AG08395 (cell line): ENCODE results near the gene PODXL2.
A peak's percentile ranks its signal among the peaks of the same experiment; 100 is the strongest.

Experiments used
- DNase-seq: peaks from one replicate; pipeline ENCODE4 v3.0.0; 2012; ENCODE audit warnings: mixed read lengths, low spot score

Gene PODXL2

DNA sequence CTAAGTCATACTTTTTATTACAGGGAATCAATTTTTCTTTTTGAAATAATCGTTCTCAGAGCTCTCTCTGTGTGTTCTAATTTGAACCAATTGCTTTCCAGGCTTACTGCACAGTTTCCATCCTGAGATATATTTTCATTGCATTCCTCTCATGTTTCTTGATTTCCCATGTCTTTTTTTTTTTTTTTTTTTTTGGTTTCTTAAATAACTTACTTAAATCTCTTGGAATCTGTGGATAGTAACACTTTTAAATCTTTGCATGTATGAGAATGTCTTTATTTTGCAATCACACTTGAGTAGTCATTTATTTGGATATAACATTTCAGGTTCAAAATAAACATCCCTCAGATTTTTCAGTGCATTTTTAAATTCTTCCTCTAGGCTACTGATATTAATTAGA is 29.2 kb downstream of the PODXL2 start:
- DNase-seq, result no peak

DNA sequence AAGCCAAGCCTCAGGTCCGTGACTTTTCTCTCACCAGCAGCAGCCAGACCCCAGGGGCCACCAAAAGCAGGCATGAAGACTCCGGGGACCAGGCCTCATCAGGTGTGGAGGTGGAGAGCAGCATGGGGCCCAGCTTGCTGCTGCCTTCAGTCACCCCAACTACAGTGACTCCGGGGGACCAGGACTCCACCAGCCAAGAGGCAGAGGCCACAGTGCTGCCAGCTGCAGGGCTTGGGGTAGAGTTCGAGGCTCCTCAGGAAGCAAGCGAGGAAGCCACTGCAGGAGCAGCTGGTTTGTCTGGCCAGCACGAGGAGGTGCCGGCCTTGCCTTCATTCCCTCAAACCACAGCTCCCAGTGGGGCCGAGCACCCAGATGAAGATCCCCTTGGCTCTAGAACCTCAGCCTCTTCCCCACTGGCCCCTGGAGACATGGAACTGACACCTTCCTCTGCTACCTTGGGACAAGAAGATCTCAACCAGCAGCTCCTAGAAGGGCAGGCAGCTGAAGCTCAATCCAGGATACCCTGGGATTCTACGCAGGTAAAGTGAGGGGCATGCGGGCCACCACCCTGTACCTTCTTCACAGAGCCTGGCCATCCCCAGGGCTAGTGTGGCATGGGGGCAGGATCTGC is 31.8 kb downstream of the PODXL2 start:
- no peak for DNase-seq

DNA sequence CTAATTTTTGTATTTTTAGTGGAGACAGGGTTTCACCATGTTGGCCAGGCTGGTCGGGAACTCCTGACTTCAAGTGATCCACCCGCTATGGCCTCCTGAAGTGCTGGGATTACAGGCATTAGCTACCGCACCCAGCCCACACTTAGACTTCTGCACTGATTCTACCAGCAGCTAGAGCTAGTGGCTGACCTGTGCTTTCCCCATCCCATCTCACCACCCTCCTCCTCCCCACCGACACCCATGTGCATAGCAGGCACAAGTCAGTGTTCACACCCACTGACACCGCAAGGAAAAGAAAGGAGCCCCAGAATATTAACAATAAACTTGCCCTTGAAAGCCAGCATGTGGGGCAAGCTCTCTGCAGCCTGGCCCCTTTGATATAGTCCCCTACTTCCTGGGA is 32.6 kb downstream of the PODXL2 start:
- no peak for DNase-seq

DNA sequence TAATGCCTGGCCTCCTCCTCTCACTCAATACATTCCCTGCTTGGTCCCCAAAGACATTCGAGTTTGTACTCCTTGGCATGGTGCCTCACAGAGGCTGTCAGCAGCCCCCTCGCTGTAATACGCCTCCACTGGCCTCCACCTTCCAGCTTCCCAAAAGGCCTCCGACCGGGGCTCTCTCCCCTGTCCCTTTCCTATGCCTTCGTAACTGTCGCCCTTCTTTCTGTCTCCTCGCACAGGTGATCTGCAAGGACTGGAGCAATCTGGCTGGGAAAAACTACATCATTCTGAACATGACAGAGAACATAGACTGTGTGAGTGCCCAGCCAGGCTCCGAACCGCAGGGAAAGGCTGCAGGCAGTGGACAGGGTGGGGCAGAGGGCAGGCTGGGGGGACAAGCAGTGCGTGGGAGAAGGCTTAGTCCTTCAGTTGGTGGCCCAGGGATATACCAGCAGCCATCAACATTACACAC is 33.0 kb downstream of the PODXL2 start:
- DNase-seq, result no peak

DNA sequence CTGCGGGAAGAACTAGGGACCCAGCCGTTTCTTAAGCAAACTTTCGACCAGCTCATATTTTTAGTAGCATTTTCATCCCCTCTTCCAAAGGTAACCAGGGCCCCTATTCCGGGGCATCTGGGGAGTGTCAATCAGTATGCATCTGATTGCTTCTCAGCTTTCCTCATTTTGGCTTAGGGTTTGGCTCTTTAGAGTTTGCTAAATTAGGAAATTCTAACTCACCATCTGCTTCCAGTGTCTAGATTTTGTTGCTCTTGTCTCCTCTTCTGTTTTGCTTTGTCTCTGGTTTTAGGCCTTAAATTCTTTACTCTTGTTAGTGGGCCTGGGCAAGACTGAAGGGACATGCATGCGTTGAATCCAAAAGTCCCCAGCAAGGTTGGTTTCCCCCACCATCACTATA is 34.2 kb downstream of the PODXL2 start:
- DNase-seq, result no peak

DNA sequence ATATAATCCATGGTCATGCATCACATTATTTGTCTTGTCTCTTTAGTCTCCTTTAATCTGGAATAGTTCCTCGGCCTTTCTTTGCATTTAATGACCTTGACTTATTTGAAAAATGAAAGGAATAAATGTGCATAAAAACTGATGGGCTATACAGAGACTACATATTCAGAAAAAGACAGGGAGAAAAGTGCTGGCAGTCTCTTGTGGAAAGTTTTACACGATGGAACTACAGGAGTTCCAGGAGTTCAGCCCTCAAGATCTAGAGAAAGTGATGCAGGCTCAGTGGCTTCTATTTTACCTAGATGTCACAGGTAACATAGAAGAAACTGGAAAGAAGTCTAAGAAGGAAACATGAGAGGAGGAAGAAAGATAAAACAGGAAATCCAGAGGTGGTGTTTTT is 36.2 kb downstream of the PODXL2 start:
- DNase-seq, result no peak

DNA sequence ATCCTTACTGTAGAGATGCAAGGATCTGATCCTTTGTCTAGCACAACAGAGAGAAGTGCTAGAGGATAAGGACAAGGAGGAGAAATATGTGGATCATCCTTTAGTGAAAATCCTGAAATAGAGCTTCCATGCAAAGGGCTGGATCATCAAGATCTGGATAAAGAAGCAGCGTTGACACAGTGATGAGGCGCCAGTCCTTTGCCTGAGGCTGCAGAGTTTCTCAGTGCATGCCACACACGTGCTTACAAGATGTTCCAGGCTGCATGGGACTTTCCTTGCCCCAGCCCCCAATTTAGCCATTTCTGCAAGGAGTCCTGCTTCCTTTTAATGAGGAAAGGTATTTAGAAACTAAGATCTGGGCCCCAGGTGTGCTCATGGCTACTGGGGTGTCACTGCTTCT is 36.6 kb downstream of the PODXL2 start:
- DNase-seq, result peak; percentile 55

DNA sequence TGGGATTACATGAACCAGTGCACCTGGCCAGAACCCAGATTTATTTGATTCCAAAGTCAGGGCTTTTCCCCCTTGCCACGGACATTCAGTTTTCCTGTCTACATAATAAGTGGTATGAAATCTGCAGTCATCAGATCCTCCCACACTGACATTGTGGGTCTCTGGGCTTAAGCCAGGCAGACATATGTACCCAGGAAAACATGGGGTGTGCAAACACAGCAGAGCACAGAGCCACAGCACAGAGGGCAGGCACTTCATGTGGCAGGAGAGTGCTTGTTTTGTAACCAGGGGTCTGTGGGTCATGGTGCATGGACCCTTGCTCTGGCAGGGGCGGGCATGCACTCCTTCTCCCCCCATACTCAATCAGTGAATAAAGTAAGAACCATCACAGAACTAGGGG is 37.7 kb downstream of the PODXL2 start:
- no peak for DNase-seq

DNA sequence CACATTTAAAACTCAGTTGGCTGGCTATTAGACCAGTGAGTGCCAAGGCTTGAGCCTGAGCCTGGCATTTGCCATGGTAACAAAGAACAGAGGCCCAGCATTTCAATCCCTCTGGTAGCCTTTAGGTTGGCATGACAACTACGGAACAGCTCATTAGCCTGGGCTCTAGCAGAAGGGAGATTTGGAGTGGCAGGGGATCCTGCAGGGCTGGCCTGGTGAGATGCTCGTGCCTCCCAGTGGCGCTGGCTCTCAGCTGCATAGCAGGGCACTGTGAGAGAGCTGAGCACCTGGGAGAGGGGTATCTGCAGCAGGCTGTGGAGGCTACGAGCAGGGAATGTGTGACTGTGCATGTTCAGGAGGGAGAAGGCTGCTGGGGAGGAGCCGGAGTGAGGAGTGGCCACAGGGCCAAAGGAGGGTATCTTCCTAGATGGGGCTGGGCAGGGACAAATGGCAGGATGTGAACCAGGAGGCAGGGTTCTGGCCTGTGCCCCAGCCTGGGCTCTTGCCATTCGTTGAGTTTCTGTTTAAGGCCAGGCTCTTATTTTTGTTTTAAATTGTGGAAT is 38.2 kb downstream of the PODXL2 start:
- no peak for DNase-seq

DNA sequence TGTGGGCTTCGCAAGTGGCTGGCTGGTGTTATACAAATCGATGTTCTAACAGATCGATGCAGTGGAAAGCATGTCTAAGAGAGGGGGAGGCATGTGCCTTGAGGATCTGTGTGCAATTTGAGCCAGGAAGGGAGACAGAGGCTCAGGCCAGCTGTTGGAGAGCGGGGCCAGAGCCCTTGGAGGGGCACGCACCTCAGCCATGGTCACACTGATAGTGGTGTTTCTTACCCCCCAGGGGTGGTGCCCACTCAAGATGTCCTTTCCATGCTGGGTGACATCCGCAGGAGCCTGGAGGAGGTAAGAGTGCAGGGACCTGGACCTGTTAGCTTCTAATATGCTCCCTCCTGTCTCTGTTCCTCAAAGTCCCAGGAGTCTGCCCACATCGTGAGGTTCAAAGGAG is 39.9 kb downstream of the PODXL2 start:
- DNase-seq, result no peak

DNA sequence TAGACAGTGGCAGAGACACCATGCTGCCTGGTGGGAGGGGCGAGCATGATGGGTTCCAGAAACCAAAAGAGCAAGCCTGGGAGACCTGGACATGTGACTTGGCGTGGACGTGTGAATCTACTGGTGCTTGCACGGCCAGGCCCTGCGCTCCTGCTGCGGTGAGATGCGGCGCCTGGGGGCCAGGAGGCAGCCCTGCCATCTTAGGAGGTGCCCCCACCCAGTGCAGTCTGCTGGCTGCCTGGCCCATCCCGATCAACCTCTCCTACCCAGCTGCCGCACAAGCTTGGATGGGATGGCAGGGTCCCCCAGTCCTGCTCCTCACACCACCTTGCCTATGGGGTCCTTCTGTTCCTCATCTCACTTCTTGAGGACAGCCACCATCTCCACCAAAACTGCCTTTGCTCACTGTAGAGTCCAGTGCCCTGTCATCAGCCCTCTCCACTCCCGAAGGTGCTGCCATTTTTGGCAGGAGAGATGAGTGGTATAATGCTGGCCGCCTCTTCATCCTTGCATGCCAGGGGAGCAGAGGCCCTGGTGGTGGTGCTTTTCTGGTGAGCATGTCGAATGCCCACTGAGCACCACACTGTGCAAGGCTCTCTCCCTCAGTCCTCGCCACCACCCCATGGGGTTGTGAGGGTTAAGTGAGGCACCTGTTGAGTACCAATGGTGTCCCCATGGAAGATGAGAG is 40.7 kb downstream of the PODXL2 start:
- DNase-seq, result no peak

DNA sequence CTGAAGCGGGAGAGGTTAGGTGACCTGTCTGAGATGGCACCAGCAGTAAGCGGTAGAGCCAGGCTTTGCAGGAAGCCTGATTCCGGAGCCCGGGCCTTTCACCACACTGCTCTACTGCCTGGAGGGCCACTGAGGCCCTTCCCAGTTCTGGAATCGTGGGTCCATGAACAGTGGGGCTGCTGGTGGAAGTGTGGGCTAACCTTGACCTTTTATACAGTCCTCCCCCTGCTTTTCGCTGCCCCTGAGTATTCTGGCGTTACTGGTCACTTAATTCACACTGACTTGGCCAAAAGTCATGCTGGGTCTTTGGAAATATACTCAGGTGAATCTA is 41.2 kb downstream of the PODXL2 start:
- DNase-seq, result no peak

DNA sequence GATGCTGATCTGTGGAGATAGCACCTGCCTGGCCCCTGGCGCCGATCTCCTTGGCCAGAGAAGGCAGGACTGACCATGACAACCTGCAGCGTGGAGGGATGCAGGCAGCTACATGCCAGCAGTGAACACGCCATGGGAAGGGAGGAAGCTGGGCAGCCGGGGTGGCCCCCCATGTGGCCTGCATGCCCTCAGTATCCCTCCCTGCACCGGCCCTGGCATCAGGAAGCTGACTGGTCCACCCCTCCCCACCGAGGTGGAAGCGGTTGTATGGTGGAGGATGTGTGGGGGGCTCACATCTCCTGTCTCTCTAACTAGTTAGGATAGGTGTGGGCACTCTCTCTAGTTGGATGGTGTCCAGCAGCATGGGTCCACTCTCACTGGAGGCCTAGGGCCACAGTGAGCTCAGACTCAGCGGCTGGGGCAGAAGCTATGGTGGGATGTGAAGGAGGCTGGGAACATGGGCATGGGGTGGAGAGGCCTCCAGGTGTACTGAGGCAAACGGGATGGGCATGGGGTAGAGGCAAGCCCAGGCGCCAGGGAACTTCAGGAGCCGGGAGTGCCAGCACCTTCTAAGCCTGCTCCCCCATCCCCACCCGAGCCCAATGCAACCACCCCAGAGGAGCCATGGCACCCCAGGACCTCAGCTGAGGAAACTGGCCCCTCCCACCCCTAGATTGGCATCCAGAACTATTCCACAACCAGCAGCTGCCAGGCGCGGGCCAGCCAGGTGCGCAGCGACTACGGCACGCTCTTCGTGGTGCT is 42.0 kb downstream of the PODXL2 start:
- no peak for DNase-seq

DNA sequence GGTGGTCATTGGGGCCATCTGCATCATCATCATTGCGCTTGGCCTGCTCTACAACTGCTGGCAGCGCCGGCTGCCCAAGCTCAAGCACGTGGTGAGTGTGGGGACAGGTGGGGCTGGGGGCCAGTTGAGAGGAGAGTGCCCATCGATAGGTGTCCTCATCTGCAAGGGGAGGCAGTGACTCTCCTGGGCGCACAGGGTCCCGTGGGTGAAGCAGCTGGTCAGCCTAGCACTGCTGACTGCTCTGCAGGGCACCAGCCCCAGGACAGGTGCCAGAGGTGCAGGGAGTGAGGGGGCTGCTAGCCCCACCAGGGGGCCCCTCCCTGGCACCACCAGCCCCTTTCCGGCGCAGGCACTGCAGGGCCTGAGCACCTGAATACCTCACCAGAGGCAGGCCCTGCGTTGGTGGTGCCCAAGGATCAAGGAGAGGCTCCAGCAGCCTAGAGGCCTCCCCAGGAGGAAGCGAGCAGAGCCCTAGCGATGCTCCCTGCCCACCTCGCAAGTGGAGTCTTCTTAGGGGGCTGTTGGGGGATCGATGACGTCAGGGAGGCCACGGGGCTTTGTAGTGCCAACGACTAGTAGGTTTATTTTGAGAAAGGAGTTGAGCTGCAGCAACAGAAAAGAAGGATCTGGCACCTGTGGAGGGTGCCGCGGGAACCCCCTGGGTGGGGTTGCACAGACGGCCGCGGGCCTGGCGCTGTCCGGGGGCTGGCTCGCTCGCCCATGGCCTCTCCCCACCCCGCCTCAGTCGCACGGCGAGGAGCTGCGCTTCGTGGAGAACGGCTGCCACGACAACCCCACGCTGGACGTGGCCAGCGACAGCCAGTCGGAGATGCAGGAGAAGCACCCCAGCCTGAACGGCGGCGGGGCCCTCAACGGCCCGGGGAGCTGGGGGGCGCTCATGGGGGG is 42.8 kb downstream of the PODXL2 start:
- peak; percentile 28 for DNase-seq

DNA sequence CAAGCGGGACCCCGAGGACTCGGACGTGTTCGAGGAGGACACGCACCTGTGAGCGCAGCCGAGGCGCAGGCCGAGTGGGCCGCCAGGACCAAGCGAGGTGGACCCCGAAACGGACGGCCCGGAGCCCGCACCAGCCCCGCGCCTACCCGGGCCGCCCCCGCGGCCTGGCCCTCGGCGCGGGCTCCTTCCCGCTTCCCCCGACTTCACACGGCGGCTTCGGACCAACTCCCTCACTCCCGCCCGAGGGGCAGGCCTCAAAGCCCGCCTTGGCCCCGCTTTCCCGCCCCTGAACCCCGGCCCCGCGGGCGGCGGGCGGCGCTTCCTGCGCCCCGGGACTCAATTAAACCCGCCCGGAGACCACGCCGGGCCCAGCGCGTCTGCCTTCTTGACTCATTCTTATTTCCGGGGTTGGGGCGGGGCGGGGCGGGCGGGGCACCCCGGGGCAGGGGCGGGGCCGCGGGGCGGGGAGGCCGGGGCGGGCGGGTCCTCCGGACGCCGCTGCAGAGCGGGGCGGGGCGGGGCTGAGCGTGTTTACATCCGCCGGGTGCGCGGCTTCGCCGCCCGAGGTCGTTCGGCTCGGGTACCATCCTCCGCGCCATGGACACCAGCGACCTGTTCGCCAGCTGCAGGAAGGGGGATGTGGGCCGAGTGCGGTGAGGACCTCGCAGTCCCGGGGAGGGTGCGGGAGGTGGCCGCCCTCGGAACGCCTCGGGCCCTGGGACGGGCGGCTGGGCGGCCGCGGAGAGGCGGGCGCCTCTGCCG is 43.6 kb downstream of the PODXL2 start, which contains the start of gene ABTB1:
Gene ABTB1, plus strand, starts transcription at position 524 of the 762 bp plus-strand sequence. Its CDS starts 74 bp downstream, at position 598.
- peak; percentile 96 for DNase-seq

DNA sequence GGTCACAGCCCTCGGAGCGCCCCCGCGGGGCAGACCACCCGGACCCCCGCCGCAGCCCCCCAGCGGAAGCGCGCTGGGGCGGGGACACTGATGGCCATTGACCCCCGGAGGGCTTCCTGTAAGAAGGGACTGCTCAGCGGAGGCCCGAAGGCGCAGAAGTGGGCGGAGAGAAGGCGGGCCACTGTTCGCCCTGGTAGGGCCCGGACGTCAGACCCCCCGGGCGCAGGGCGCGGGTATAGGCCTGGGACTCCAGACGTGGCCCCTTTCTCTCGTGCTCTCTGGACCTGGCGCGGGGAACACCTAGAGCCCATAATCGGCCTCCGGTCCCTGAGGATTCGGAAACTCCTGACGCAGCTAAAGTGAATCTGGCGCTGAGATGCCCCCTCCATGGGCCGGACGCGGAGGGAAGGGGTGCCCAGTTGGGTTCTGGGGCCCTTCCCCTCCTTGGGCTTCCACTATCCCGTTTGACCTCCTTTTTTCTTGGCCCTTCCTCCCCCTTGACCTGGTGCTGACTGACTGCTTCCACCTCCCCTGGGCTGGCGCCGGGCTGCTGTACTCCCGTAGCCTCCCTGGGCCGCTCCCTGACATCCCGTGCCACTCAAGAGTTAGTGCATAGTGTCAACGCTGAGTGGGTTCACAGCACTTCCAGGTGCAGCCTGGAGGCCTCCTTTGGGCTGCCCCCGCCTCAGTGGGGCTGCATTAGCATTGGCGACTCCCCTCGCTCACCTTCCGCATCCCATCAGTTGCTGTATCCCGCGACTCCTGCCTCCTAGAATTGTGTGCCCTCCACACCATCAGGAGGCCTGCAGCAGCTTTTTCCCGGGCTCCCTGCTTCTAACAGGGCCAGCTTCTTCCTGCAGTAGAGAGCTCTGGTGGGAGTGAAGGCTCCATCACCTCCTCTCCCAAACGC is 44.5 kb downstream of the PODXL2 start:
- peak; percentile 49 for DNase-seq

DNA sequence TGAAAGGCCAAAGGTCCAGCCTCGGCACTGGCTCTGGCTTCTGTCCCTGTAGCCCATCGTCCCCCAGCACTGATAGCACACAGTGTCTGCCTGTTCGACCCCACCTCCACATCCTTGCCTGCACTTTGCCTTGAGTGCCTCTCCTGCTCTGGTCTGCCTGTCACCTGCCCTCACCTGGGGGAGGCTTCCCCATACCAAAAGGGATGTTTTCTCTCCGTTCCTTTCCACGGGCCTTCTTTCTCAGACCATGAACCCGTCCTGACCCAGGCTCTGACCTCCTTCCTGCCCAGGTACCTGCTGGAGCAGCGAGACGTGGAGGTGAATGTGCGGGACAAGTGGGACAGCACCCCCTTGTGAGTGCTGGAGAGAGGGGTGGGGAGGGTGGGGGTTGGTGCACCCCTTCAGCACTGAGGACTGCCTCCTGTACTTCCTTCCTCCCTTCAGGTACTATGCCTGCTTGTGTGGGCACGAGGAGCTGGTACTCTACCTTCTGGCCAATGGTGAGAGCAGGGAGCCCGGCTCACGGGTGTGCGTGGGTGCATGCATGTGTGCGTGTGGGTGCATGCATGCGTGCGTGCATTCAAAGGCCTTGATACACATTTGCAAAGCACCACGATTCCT is 45.2 kb downstream of the PODXL2 start:
- DNase-seq, result no peak

DNA sequence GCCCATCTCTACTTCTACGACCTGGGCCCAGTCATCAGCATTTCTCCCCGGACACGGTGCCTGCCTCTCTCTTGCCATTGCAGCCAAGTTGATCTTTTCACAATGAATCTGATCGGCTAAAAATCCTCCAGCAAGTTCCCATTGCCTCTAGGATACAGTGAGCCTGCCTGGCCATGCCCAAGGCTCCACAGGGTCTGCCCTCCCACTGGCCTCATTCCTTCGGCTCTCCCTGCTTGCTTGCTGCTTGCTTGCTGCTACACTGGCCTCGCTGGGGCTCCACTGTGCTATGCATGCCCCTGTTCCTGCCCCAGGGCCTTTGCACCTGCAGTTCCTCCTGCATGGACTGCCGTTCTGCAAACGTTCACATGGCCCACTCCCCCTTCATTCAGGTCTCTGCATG is 45.8 kb downstream of the PODXL2 start:
- DNase-seq, result no peak

DNA sequence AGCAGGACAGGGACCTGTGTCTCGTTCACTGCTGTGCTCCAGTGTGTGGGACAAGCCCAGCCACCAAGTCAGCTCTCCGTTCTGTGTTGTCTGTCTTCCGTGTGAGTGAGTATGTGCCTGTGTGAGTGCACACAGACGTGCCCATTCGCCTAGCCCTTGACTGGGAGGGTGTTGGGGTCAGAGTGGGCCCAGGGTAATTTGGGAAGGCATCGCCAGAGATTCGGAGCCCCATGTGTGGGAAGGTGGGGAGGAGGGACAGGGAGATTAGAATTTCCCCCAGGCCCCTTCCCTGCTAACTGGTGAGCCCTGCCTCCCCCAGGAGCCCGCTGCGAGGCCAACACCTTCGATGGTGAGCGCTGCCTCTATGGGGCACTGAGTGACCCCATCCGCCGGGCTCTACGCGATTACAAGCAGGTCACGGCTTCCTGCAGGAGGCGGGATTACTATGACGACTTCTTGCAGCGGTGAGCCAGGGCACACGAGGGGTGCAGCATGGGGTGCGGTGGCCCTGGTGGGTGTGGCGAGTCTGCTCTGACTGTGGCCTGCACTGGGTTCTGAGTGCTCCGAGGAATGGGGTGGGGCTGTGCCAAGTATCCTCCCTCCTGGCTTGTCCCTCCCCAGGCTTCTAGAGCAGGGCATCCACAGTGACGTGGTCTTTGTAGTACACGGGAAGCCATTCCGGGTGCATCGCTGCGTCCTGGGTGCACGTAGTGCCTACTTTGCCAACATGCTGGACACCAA is 46.8 kb downstream of the PODXL2 start:
- no peak for DNase-seq
